Measurements from ENCODE around the gene CFAP61. TPM values are rescaled to one million over a fixed set of nuclear protein-coding genes. Genes with fewer than 3 reads are reported as not detected.

Gene CFAP61
- total RNA-seq, 4 donors from 2014 or later: 17.1 to 94.8 (median 41.4) TPM

DNA sequence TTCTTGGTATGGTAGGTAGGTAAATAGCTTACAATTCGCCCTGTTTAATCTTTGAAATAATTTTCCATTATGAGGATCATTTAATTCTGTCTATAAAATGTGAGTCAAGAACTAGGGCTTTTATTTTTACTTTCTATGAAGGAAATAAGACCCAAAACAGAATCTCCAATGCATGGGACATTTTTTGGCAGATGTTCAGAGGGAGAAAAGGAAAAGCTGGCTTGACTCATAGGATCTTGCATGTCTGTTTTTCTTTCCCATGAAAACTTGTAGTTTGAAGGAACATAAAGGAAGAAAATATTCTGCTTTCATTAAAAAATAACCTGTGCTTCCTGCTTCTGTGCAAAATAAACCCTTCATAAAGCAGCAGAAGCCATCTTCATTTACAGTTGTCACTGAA, 172.5 kb downstream of the CFAP61 start:
- in situ Hi-C loops (cut with MboI; ENCODE audit: low sequenced_read_pairs in 4 of 4): loop anchor here in 2 of 4 donors (5.0 to 25.0 kb wide), 2 partner anchors 138 kb away; no protein-coding TSS in a partner anchor
- no peaks in the 10 kb centered on the region for H3K36me3 ChIP-seq
- peaks cover 20 to 36% of the 10 kb centered on the region in 2 donors for H3K4me1 ChIP-seq
- no peak for DNase-seq
- no peak overlapping the region for H3K4me3 ChIP-seq
- H3K9me3 ChIP-seq: no peaks in the 10 kb centered on the region
- H3K27ac ChIP-seq: peak overlapping the region in 1 of 4 donors; percentile 85
- H3K27me3 ChIP-seq: no peaks in the 10 kb centered on the region
- no peak for ATAC-seq
- intact Hi-C loops (cut with DNase I; ENCODE audit: low total_unique reads): no loop called here
- TF ChIP-seq POLR2A (IDR thresholded peaks at IDR 0.05): no peak
- TF ChIP-seq, protein P1, sequence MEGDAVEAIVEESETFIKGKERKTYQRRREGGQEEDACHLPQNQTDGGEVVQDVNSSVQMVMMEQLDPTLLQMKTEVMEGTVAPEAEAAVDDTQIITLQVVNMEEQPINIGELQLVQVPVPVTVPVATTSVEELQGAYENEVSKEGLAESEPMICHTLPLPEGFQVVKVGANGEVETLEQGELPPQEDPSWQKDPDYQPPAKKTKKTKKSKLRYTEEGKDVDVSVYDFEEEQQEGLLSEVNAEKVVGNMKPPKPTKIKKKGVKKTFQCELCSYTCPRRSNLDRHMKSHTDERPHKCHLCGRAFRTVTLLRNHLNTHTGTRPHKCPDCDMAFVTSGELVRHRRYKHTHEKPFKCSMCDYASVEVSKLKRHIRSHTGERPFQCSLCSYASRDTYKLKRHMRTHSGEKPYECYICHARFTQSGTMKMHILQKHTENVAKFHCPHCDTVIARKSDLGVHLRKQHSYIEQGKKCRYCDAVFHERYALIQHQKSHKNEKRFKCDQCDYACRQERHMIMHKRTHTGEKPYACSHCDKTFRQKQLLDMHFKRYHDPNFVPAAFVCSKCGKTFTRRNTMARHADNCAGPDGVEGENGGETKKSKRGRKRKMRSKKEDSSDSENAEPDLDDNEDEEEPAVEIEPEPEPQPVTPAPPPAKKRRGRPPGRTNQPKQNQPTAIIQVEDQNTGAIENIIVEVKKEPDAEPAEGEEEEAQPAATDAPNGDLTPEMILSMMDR (IDR thresholded peaks at IDR 0.05 in 4 of 5, conservative IDR thresholded peaks at IDR 0.05 in 1 of 5): no peak

DNA sequence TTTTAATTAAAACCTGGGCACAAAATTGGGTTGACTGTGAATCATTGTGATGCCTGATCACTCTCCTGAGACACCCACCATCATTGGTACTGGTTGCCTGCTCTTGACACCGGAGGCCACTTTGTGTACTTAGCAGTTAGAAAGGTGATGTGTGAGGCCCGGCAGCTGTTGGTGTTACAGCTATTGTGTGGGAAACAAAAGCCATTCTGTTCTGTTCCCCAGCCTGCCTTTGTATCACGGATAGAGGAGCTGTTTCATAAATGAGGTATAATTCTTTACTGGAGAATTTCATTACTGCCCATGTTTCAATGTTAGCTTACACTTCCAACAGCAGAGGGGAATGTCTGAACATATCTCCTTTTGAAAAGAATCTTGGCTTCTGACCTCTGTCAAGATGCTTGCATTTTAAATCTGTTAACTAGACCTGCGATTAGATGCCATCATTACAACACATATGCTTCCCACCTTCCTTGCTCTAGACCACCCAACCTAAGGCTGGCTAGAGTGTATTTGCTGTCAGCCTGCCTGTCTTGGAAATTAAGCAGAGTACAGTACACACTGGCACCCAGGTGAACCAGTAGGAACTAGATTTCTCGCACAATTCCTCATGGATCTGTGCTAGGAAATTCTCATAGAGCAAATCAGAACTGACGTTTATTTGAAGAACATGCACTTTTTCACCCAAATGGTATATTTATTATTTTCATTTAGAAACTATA, 173.2 kb downstream of the CFAP61 start:
- no peak overlapping the region for H3K4me3 ChIP-seq
- no peaks in the 10 kb centered on the region for H3K27me3 ChIP-seq
- TF ChIP-seq, protein P1 (IDR thresholded peaks at IDR 0.05 in 4 of 5, conservative IDR thresholded peaks at IDR 0.05 in 1 of 5): no peak
- TF ChIP-seq POLR2A (IDR thresholded peaks at IDR 0.05): no peak
- H3K27ac ChIP-seq: peak overlapping the region in 3 of 4 donors; percentile 23 to 86 (median 85)
- intact Hi-C loops (cut with DNase I; ENCODE audit: low total_unique reads): no loop called here
- ATAC-seq (no peak), DNase-seq (no peak)
- in situ Hi-C loops (cut with MboI; ENCODE audit: low sequenced_read_pairs in 4 of 4): loop anchor here in 2 of 4 donors (5.0 to 25.0 kb wide), 2 partner anchors 138 kb away; no protein-coding TSS in a partner anchor
- H3K4me1 ChIP-seq: peaks cover 27 to 43% of the 10 kb centered on the region in 2 donors
- no peaks in the 10 kb centered on the region for H3K36me3 ChIP-seq
- no peaks in the 10 kb centered on the region for H3K9me3 ChIP-seq

DNA sequence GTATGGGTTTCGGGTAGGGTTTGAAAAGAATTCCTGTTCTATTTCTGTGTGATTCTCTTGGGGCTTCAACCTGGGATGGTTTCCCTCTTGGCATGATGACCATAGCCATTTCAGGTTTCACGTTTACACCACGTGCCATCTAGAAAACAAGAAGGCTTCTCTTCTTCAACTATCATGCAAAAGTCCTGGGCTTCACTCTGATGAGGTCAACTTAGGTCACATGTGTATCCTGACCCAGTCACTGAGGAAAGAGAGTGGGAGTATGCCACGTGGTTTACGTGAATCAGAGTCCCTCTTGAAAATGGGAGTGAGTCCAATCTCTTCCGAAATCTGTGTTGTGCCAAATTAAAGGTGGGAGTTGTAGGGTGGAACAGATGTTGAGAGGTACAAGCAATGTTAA, 174.2 kb downstream of the CFAP61 start:
- Histone ChIP-seq H3K36me3 (no peaks in the 10 kb centered on the region), H3K9me3 (no peaks in the 10 kb centered on the region), H3K4me1 (peaks cover 38 to 50% of the 10 kb centered on the region in 2 donors), H3K27me3 (no peaks in the 10 kb centered on the region), H3K27ac (peak overlapping the region; percentile 23 to 90 (median 86)), H3K4me3 (no peak overlapping the region)
- no peak for ATAC-seq
- in situ Hi-C loops (cut with MboI; ENCODE audit: low sequenced_read_pairs in 4 of 4): loop anchor here in 2 of 4 donors (5.0 to 25.0 kb wide), 2 partner anchors 139 kb away; no protein-coding TSS in a partner anchor
- intact Hi-C loops (cut with DNase I; ENCODE audit: low total_unique reads): no loop called here
- DNase-seq: no peak
- no peak for TF ChIP-seq POLR2A (IDR thresholded peaks at IDR 0.05)
- TF ChIP-seq, protein P1 (IDR thresholded peaks at IDR 0.05 in 4 of 5, conservative IDR thresholded peaks at IDR 0.05 in 1 of 5): no peak

DNA sequence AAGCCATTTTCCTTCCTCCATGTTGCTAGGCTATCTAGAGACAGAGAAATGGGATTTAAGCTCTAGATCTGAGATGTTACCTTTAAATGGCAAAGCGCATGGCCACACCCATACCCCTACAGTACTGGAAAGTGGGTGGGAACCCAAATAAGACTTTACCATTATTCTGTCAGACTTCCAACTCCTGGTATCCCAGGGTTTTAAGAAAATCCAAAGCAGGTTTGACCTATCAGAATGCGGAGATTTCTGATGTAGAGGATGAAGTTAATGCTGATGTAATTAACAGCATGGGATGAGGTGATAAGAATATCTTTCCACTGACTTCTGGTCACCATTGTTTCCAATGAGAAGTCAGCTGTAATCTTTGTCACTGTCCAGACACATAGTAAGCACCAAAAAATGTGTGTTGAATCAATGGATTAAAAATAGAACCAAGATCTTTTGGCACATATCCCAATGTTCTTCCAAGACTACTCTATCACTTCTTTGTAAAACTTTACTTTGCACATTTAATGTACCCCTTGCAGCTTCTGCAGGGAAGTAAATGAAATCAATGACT, 174.8 kb downstream of the CFAP61 start:
- intact Hi-C loops (cut with DNase I; ENCODE audit: low total_unique reads) (no loop called here), in situ Hi-C loops (cut with MboI; ENCODE audit: low sequenced_read_pairs in 4 of 4) (loop anchor here in 2 of 4 donors (5.0 to 25.0 kb wide), 2 partner anchors 140 kb away; no protein-coding TSS in a partner anchor)
- H3K4me3 ChIP-seq: no peak overlapping the region
- no peaks in the 10 kb centered on the region for H3K27me3 ChIP-seq
- no peaks in the 10 kb centered on the region for H3K36me3 ChIP-seq
- ATAC-seq: no peak
- H3K9me3 ChIP-seq: no peaks in the 10 kb centered on the region
- TF ChIP-seq, protein P1 (IDR thresholded peaks at IDR 0.05 in 4 of 5, conservative IDR thresholded peaks at IDR 0.05 in 1 of 5): no peak
- peaks cover 43 to 52% of the 10 kb centered on the region in 2 donors for H3K4me1 ChIP-seq
- peak overlapping the region; percentile 85 to 90 (median 86) for H3K27ac ChIP-seq
- no peak for DNase-seq
